Measurements from ENCODE around the gene FSD1L.
"Not testable (repeated sequence)": the region's sequence is repeated elsewhere in the genome, so short reads cannot be mapped to it uniquely, and the experiment has no call there.

FSD1L gene

GRCh38 chr9:105557804-105558610 lies 110.2 kb downstream of the FSD1L start, which contains the start of gene FKTN:
Gene FKTN (plus strand): TSS chr9:105558131. CDS start chr9:105575033, 16,902 bp downstream.
- H3K4me3 ChIP-seq (IDR thresholded peaks at IDR 0.05; ENCODE audit: insufficient read depth, low read depth, low read length): peak within 1 kb of the TSS; percentile 40
- H3K79me2 ChIP-seq (ENCODE audit: insufficient read depth, low read depth): no peaks in the 10 kb centered on the region
- H3K9ac ChIP-seq: peak within 1 kb of the TSS; percentile 43; the same call in 1 of the 2 replicates
- H3K27me3 ChIP-seq (ENCODE audit: insufficient read depth, low read depth): no peaks in the 10 kb centered on the region
- no peak for TF ChIP-seq CTCF (conservative IDR thresholded peaks at IDR 0.05; ENCODE audit: low read depth, low read length)
- no peaks in the 10 kb centered on the region for H4K20me1 ChIP-seq (ENCODE audit: insufficient read depth)
- H2AFZ ChIP-seq (ENCODE audit: low read depth): peak within 1 kb of the TSS; percentile 100
- H3K27ac ChIP-seq: no peak within 1 kb of the TSS
- peaks cover 6% of the 10 kb centered on the region for H3K4me1 ChIP-seq (ENCODE audit: low read depth, poor library complexity, severe bottlenecking)
- peak within 1 kb of the TSS; percentile 85 for H3K4me2 ChIP-seq
- H3K36me3 ChIP-seq (ENCODE audit: insufficient read depth): no peaks in the 10 kb centered on the region

- Histone ChIP-seq H3K4me3 (IDR thresholded peaks at IDR 0.05; ENCODE audit: insufficient read depth, low read depth, low read length) (no peak overlapping the region), H3K4me1 (ENCODE audit: low read depth, poor library complexity, severe bottlenecking) (no peaks in the 10 kb centered on the region)
- no peak for TF ChIP-seq CTCF (conservative IDR thresholded peaks at IDR 0.05; ENCODE audit: low read depth, low read length)
Measured at GRCh38 chr9:105572455-105572854, 124.6 kb downstream of the FSD1L start.

GRCh38 chr9:105579952-105580351 lies 132.1 kb downstream of the FSD1L start:
- H3K4me1 ChIP-seq (ENCODE audit: low read depth, poor library complexity, severe bottlenecking); H3K27me3 ChIP-seq (ENCODE audit: insufficient read depth, low read depth); H3K4me2 ChIP-seq; H4K20me1 ChIP-seq (ENCODE audit: insufficient read depth); H3K79me2 ChIP-seq (ENCODE audit: insufficient read depth, low read depth); H2AFZ ChIP-seq (ENCODE audit: low read depth); H3K4me3 ChIP-seq (IDR thresholded peaks at IDR 0.05; ENCODE audit: insufficient read depth, low read depth, low read length); H3K9ac ChIP-seq; H3K36me3 ChIP-seq (ENCODE audit: insufficient read depth); H3K27ac ChIP-seq: not testable (repeated sequence)

More at GRCh38 chr9:105572455-105572854, 124.6 kb downstream of the FSD1L start:
- no peak overlapping the region for H3K27ac ChIP-seq
- H3K9ac ChIP-seq: no peak overlapping the region
- no peak overlapping the region for H3K4me2 ChIP-seq
- H2AFZ ChIP-seq (ENCODE audit: low read depth): no peak overlapping the region
- no peaks in the 10 kb centered on the region for H4K20me1 ChIP-seq (ENCODE audit: insufficient read depth)
- no peaks in the 10 kb centered on the region for H3K79me2 ChIP-seq (ENCODE audit: insufficient read depth, low read depth)
- H3K27me3 ChIP-seq (ENCODE audit: insufficient read depth, low read depth): no peaks in the 10 kb centered on the region
- H3K36me3 ChIP-seq (ENCODE audit: insufficient read depth): no peaks in the 10 kb centered on the region; the same call in 1 of the 2 replicates

DNA sequence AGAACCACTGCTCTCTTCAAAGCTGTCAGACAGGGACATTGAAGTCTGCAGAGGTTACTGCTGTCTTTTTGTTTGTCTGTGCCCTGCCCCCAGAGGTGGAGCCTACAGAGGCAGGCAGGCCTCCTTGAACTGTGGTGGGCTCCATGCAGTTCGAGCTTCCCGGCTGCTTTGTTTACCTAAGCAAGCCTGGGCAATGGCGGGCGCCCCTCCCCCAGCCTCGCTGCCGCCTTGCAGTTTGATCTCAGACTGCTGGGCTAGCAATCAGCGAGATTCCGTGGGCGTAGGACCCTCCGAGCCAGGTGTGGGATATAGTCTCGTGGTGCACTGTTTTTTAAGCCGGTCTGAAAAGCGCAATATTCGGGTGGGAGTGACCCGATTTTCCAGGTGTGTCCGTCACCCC lies 133.7 kb downstream of the FSD1L start:
- H3K27me3 ChIP-seq (ENCODE audit: insufficient read depth, low read depth); H3K4me3 ChIP-seq (IDR thresholded peaks at IDR 0.05; ENCODE audit: insufficient read depth, low read depth, low read length); H3K9ac ChIP-seq; H3K79me2 ChIP-seq (ENCODE audit: insufficient read depth, low read depth); H3K27ac ChIP-seq; H2AFZ ChIP-seq (ENCODE audit: low read depth); H3K36me3 ChIP-seq (ENCODE audit: insufficient read depth); H3K4me2 ChIP-seq; H4K20me1 ChIP-seq (ENCODE audit: insufficient read depth); H3K4me1 ChIP-seq (ENCODE audit: low read depth, poor library complexity, severe bottlenecking): not testable (repeated sequence)

- Histone ChIP-seq H2AFZ (ENCODE audit: low read depth) (no peak overlapping the region), H3K27ac (no peak overlapping the region), H4K20me1 (ENCODE audit: insufficient read depth) (no peaks in the 10 kb centered on the region), H3K27me3 (ENCODE audit: insufficient read depth, low read depth) (no peaks in the 10 kb centered on the region), H3K4me2 (no peak overlapping the region), H3K79me2 (ENCODE audit: insufficient read depth, low read depth) (no peaks in the 10 kb centered on the region), H3K4me3 (IDR thresholded peaks at IDR 0.05; ENCODE audit: insufficient read depth, low read depth, low read length) (no peak overlapping the region), H3K36me3 (ENCODE audit: insufficient read depth) (no peaks in the 10 kb centered on the region), H3K9ac (no peak overlapping the region), H3K4me1 (ENCODE audit: low read depth, poor library complexity, severe bottlenecking) (no peaks in the 10 kb centered on the region)
- TF ChIP-seq CTCF (conservative IDR thresholded peaks at IDR 0.05; ENCODE audit: low read depth, low read length): no peak
Measured at GRCh38 chr9:105593145-105593544, 145.3 kb downstream of the FSD1L start.

All from KMS-11 (cell line).